Measurements from ENCODE around the gene SLC4A1AP.

The SLC4A1AP gene

DNA sequence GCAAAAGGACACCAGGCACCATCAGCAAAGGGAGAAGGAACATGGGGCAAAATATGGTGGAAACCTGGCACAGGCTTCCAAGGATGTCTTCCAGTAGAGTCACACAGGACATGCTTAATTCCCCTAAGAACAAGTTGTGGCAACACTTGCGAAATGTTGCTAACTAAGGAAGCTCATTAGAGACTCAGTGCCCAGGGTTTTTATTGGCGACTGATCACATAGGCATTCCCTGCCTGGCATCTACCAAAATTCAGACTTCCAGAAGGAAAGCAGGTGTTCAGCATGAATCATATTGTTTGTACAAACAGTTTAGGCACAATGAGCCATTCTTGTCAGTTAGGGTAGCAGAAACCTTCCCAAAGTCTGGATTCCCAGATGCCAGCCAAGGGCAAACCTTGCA lies 25.7 kb downstream of the SLC4A1AP start:
- Histone ChIP-seq H3K4me3 (ENCODE audit: low read length) (no peak overlapping the region), H3K9ac (ENCODE audit: low read length) (no peak overlapping the region), H2AFZ (ENCODE audit: low read depth, low read length) (no peak overlapping the region), H3K9me3 (ENCODE audit: insufficient read depth, low read length) (no peaks in the 10 kb centered on the region), H3K4me1 (ENCODE audit: low read length) (no peaks in the 10 kb centered on the region), H3K4me2 (ENCODE audit: low read length) (no peak overlapping the region), H3K27ac (ENCODE audit: low read length) (no peak overlapping the region), H3K27me3 (ENCODE audit: low read depth, low read length) (no peaks in the 10 kb centered on the region), H3K79me2 (ENCODE audit: low read length) (no peaks in the 10 kb centered on the region), H4K20me1 (ENCODE audit: insufficient read depth, low read length) (no peaks in the 10 kb centered on the region), H3K36me3 (replicated peaks; ENCODE audit: low read depth, low read length) (peaks cover 14% of the 10 kb centered on the region)
- TF ChIP-seq, protein P1, sequence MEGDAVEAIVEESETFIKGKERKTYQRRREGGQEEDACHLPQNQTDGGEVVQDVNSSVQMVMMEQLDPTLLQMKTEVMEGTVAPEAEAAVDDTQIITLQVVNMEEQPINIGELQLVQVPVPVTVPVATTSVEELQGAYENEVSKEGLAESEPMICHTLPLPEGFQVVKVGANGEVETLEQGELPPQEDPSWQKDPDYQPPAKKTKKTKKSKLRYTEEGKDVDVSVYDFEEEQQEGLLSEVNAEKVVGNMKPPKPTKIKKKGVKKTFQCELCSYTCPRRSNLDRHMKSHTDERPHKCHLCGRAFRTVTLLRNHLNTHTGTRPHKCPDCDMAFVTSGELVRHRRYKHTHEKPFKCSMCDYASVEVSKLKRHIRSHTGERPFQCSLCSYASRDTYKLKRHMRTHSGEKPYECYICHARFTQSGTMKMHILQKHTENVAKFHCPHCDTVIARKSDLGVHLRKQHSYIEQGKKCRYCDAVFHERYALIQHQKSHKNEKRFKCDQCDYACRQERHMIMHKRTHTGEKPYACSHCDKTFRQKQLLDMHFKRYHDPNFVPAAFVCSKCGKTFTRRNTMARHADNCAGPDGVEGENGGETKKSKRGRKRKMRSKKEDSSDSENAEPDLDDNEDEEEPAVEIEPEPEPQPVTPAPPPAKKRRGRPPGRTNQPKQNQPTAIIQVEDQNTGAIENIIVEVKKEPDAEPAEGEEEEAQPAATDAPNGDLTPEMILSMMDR (IDR thresholded peaks at IDR 0.05; ENCODE audit: low read depth, low read length) = no peak
- TF ChIP-seq EZH2phosphoT487 (IDR thresholded peaks at IDR 0.05; ENCODE audit: low read depth) = no peak

DNA sequence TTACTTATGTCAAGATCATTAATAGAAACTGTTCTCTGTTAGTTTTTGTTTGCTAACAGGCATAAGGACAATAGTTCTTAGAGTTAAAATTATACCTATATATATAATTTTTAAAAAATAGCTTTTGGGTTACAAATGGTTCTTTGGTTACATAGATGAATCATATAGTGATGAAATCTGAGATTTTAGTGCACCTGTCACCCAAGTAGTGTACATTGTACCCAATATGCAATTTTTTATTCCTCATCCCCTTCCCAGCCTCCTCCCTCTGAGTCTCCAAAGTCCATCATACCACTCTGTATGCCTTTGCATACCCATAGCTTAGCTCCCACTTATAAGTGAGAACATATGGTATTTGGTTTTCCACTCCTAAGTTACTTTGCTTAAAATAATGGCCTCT lies 26.4 kb downstream of the SLC4A1AP start:
- no peak for TF ChIP-seq EZH2phosphoT487 (IDR thresholded peaks at IDR 0.05; ENCODE audit: low read depth)
- TF ChIP-seq, protein P1 (IDR thresholded peaks at IDR 0.05; ENCODE audit: low read depth, low read length) = no peak
- no peak overlapping the region for H3K9ac ChIP-seq (ENCODE audit: low read length)
- H3K27me3 ChIP-seq (ENCODE audit: low read depth, low read length) = no peaks in the 10 kb centered on the region
- H3K4me1 ChIP-seq (ENCODE audit: low read length) = no peaks in the 10 kb centered on the region
- H3K4me2 ChIP-seq (ENCODE audit: low read length) = no peak overlapping the region
- H3K36me3 ChIP-seq (replicated peaks; ENCODE audit: low read depth, low read length) = peaks cover 14% of the 10 kb centered on the region
- no peak overlapping the region for H3K27ac ChIP-seq (ENCODE audit: low read length)
- H4K20me1 ChIP-seq (ENCODE audit: insufficient read depth, low read length) = no peaks in the 10 kb centered on the region
- no peaks in the 10 kb centered on the region for H3K9me3 ChIP-seq (ENCODE audit: insufficient read depth, low read length)
- H3K4me3 ChIP-seq (ENCODE audit: low read length) = no peak overlapping the region
- no peak overlapping the region for H2AFZ ChIP-seq (ENCODE audit: low read depth, low read length)
- H3K79me2 ChIP-seq (ENCODE audit: low read length) = no peaks in the 10 kb centered on the region

DNA sequence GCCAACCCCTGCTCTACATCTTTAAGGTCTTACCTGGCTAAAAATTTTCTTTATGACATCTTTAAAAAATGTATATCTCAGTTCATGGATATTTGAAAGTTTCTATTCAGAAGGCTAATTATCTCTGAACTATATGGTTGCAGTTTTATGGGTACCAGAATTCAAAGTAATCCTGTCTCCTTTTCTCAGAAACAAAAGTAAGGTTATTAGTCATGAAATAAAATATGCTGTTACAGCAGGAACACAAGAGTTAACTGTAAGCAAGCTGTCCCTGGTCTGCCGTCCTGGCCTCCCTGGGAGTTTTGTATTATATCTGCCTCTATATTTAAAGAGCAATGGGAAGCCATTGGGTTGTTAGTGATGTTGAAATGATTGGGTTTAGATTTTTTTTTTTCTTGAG lies 34.0 kb downstream of the SLC4A1AP start:
- Histone ChIP-seq H3K79me2 (ENCODE audit: low read length) (no peaks in the 10 kb centered on the region), H2AFZ (ENCODE audit: low read depth, low read length) (no peak overlapping the region), H4K20me1 (ENCODE audit: insufficient read depth, low read length) (no peaks in the 10 kb centered on the region), H3K36me3 (replicated peaks; ENCODE audit: low read depth, low read length) (peaks cover 8% of the 10 kb centered on the region), H3K4me1 (ENCODE audit: low read length) (no peaks in the 10 kb centered on the region), H3K4me2 (ENCODE audit: low read length) (no peak overlapping the region), H3K4me3 (ENCODE audit: low read length) (no peak overlapping the region), H3K9ac (ENCODE audit: low read length) (no peak overlapping the region), H3K27me3 (ENCODE audit: low read depth, low read length) (no peaks in the 10 kb centered on the region), H3K27ac (ENCODE audit: low read length) (no peak overlapping the region), H3K9me3 (ENCODE audit: insufficient read depth, low read length) (no peaks in the 10 kb centered on the region)
- TF ChIP-seq, protein P1 (IDR thresholded peaks at IDR 0.05; ENCODE audit: low read depth, low read length) = no peak
- no peak for TF ChIP-seq EZH2phosphoT487 (IDR thresholded peaks at IDR 0.05; ENCODE audit: low read depth)

DNA sequence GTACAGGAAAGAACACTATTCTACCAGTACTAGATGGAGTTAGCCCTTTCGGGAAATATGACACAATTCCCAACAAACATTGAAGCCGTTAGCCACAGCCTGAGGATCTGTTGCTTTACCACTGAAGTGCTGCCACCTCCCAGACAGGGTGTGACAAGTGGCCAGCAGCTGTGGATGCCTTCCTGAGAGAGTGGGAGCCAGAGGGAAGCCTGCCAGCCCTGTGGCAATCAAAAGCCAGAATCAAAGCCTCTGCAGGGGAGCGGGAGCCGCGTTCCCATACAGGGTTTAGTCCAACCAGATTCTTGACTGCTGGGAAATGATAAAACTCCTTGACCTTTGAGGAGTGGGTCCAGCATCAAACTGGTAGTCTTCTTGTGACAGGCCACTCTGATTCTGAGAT lies 38.0 kb downstream of the SLC4A1AP start:
- no peak overlapping the region for H3K9ac ChIP-seq (ENCODE audit: low read length)
- no peaks in the 10 kb centered on the region for H3K79me2 ChIP-seq (ENCODE audit: low read length)
- no peaks in the 10 kb centered on the region for H3K9me3 ChIP-seq (ENCODE audit: insufficient read depth, low read length)
- H3K4me2 ChIP-seq (ENCODE audit: low read length) = no peak overlapping the region
- H2AFZ ChIP-seq (ENCODE audit: low read depth, low read length) = no peak overlapping the region
- H3K36me3 ChIP-seq (replicated peaks; ENCODE audit: low read depth, low read length) = no peaks in the 10 kb centered on the region
- no peak overlapping the region for H3K27ac ChIP-seq (ENCODE audit: low read length)
- no peaks in the 10 kb centered on the region for H4K20me1 ChIP-seq (ENCODE audit: insufficient read depth, low read length)
- TF ChIP-seq, protein P1 (IDR thresholded peaks at IDR 0.05; ENCODE audit: low read depth, low read length) = no peak
- TF ChIP-seq EZH2phosphoT487 (IDR thresholded peaks at IDR 0.05; ENCODE audit: low read depth) = no peak
- no peak overlapping the region for H3K4me3 ChIP-seq (ENCODE audit: low read length)
- no peaks in the 10 kb centered on the region for H3K27me3 ChIP-seq (ENCODE audit: low read depth, low read length)
- H3K4me1 ChIP-seq (ENCODE audit: low read length) = no peaks in the 10 kb centered on the region
